Keratinocyte (primary cell): ENCODE measurements around the gene BLMH. TPM values are rescaled to one million over a fixed set of nuclear protein-coding genes. Genes with fewer than 3 reads are reported as not detected.

Experiments
- DNase-seq: peaks from one replicate; pipeline ENCODE4 v3.0.0-alpha.2; 2011; ENCODE audit warnings: low read depth, missing footprints, low spot score
- FAIRE-seq: peaks from 2 replicates; lab custom pipeline; 2011; peaks lifted over from hg19 to GRCh38; lab: Jason Lieb, UNC
- H2AFZ ChIP-seq: 2 replicates; pipeline ENCODE4 v1.6.0; 2012; ENCODE audit warnings: low read length, control low read depth, inconsistent platforms; ENCODE audit not compliant: control insufficient read depth
- H3K27ac ChIP-seq: 2 replicates; pipeline ENCODE4 v1.5.1; 2011; ENCODE audit warnings: low read length; ENCODE audit not compliant: control insufficient read depth, insufficient read depth
- H3K27me3 ChIP-seq: 3 replicates; pipeline ENCODE4 v1.6.0; 2011; ENCODE audit warnings: low read length; ENCODE audit not compliant: control insufficient read depth, insufficient read depth; ENCODE audit errors: extremely low read depth
- H3K36me3 ChIP-seq, 2 experiments: 2 replicates in 1 of 2; 3 replicates in 1 of 2; pipeline ENCODE4 v1.5.1; 2011; ENCODE audit warnings: low read length in 2 of 2, mild to moderate bottlenecking in 1 of 2; ENCODE audit not compliant: control insufficient read depth in 2 of 2, insufficient read depth in 2 of 2; ENCODE audit errors: extremely low read depth in 1 of 2
- H3K4me1 ChIP-seq: 3 replicates; pipeline ENCODE4 v1.5.1; 2011; ENCODE audit warnings: low read length; ENCODE audit not compliant: control insufficient read depth, insufficient read depth; ENCODE audit errors: extremely low read depth
- H3K4me2 ChIP-seq: 3 replicates; pipeline ENCODE4 v1.6.0; 2011; ENCODE audit warnings: low read depth, low read length; ENCODE audit not compliant: control insufficient read depth, insufficient read depth; ENCODE audit errors: extremely low read depth
- H3K4me3 ChIP-seq, 3 experiments: fragments of 200-600 bp in 1 of 3; sonication (generic) in 1 of 3; 2 replicates in 2 of 3; 3 replicates in 1 of 3; pipeline ENCODE4 v1.5.1; 2011 to 2016; ENCODE audit warnings: low read length in 3 of 3, mild to moderate bottlenecking in 3 of 3, control low read depth in 2 of 3, inconsistent platforms in 1 of 3, low read depth in 1 of 3, mixed read lengths in 1 of 3, mixed run types in 1 of 3, moderate library complexity in 1 of 3; ENCODE audit not compliant: control insufficient read depth in 2 of 3, insufficient read depth in 2 of 3; ENCODE audit errors: extremely low read depth in 1 of 3
- H3K79me2 ChIP-seq: 2 replicates; pipeline ENCODE4 v1.6.0; 2012; ENCODE audit warnings: low read length; ENCODE audit not compliant: control insufficient read depth, insufficient read depth
- H3K9ac ChIP-seq: 3 replicates; pipeline ENCODE4 v1.6.0; 2011; ENCODE audit warnings: low read length; ENCODE audit not compliant: control insufficient read depth, insufficient read depth; ENCODE audit errors: extremely low read depth
- H3K9me1 ChIP-seq: 3 replicates; pipeline ENCODE4 v1.6.0; 2011; ENCODE audit warnings: low read length; ENCODE audit not compliant: control insufficient read depth, insufficient read depth; ENCODE audit errors: extremely low read depth
- H3K9me3 ChIP-seq: 2 replicates; pipeline ENCODE4 v1.5.1; 2012; ENCODE audit warnings: low read depth, low read length; ENCODE audit not compliant: control insufficient read depth
- H4K20me1 ChIP-seq: 3 replicates; pipeline ENCODE4 v1.6.0; 2011; ENCODE audit warnings: low read length; ENCODE audit not compliant: control insufficient read depth, insufficient read depth; ENCODE audit errors: extremely low read depth
- CTCF ChIP-seq, 3 experiments: IDR thresholded peaks in 1 of 3; conservative IDR thresholded peaks in 1 of 3; optimal IDR thresholded peaks in 1 of 3; 2 replicates in 2 of 3; 3 replicates in 1 of 3; pipeline versions ENCODE3 to v1.5.1; 2011; ENCODE audit warnings: low read length in 3 of 3, mild to moderate bottlenecking in 3 of 3, moderate library complexity in 2 of 3, control low read depth in 1 of 3, inconsistent platforms in 1 of 3; ENCODE audit not compliant: insufficient read depth in 2 of 3; ENCODE audit errors: extremely low read depth in 1 of 3
- EZH2 ChIP-seq: IDR thresholded peaks from one replicate; pipeline ENCODE4 v1.6.1; 2012; ENCODE audit warnings: inconsistent platforms, mild to moderate bottlenecking, low read length, moderate library complexity
- dilution Hi-C: fragments of 300-500 bp; cut with MboI; formaldehyde crosslinking; loops from one replicate; pipeline ENCODE4 v1.7.0; 2020; ENCODE audit warnings: low sequenced_read_pairs; ENCODE audit not compliant: extremely low pct_ligation_motif_present
- polyA plus RNA-seq, 5 experiments: library from polyadenylated mRNA; depleted of rRNA in 3 of 5; stranded (reverse) in 3 of 5; stranded (forward) in 1 of 5; unstranded in 1 of 5; fragments of >200 nt; gene quantifications; 1 replicate in 1 of 5; 2 replicates in 3 of 5; 3 replicates in 1 of 5; pipeline versions ENCODE4 v1.2.1 to v1.2.3, GENCODE V29; 2011 to 2012; ENCODE audit warnings: missing spikeins in 2 of 5, low read depth in 1 of 5, low replicate concordance in 1 of 5

Gene BLMH
- polyA plus RNA-seq, 1 donor (not counting 4 experiments of a cell fraction or from before 2014, with no cell fraction given): 4.2 TPM

GRCh38 chr17:30297715-30298114, 6.0 kb upstream of the BLMH start:
- dilution Hi-C loops: no loop called here
- H3K9me3 ChIP-seq: peaks cover 3% of the 10 kb centered on the region
- H3K4me1 ChIP-seq: no peaks in the 10 kb centered on the region
- no peaks in the 10 kb centered on the region for H3K36me3 ChIP-seq
- H2AFZ ChIP-seq: no peak overlapping the region
- no peaks in the 10 kb centered on the region for H3K79me2 ChIP-seq
- H3K9ac ChIP-seq: no peak overlapping the region
- H3K4me3 ChIP-seq: no peak overlapping the region
- H3K27ac ChIP-seq: no peak overlapping the region
- H4K20me1 ChIP-seq: peaks cover 2% of the 10 kb centered on the region
- FAIRE-seq (no peak), DNase-seq (no peak)
- TF ChIP-seq CTCF (optimal IDR thresholded peaks at IDR 0.05 in 1 of 3, IDR thresholded peaks at IDR 0.05 in 1 of 3, conservative IDR thresholded peaks at IDR 0.05 in 1 of 3; ENCODE audit: extremely low read depth in 1 of 3, insufficient read depth in 2 of 3, low read length in 3 of 3) (no peak), EZH2 (no peak)
- H3K27me3 ChIP-seq: peaks cover 68% of the 10 kb centered on the region
- H3K4me2 ChIP-seq: no peak overlapping the region
- H3K9me1 ChIP-seq: no peaks in the 10 kb centered on the region

GRCh38 chr17:30296499-30297080, 4.8 kb upstream of the BLMH start:
- Histone ChIP-seq H3K9me1 (no peaks in the 10 kb centered on the region), H3K9me3 (peaks cover 3% of the 10 kb centered on the region), H3K9ac (no peak overlapping the region), H3K79me2 (no peaks in the 10 kb centered on the region), H3K4me1 (no peaks in the 10 kb centered on the region), H4K20me1 (peaks cover 8% of the 10 kb centered on the region), H3K4me3 (no peak overlapping the region), H3K27me3 (peaks cover 77% of the 10 kb centered on the region), H3K27ac (no peak overlapping the region), H2AFZ (no peak overlapping the region), H3K4me2 (no peak overlapping the region), H3K36me3 (no peaks in the 10 kb centered on the region)
- no peak for FAIRE-seq
- dilution Hi-C loops: no loop called here
- no peak for TF ChIP-seq CTCF (optimal IDR thresholded peaks at IDR 0.05 in 1 of 3, IDR thresholded peaks at IDR 0.05 in 1 of 3, conservative IDR thresholded peaks at IDR 0.05 in 1 of 3; ENCODE audit: extremely low read depth in 1 of 3, insufficient read depth in 2 of 3, low read length in 3 of 3)
- TF ChIP-seq EZH2: no peak
- no peak for DNase-seq
